HepG2 (cell line): ENCODE results near the gene RASD2. TPM values are rescaled to one million over a fixed set of nuclear protein-coding genes. Genes with fewer than 3 reads are reported as not detected.

Experiments used
- FOXC1 ChIP-seq: sonication (generic); formaldehyde crosslinking; IDR thresholded peaks from 2 replicates; pipeline ENCODE4 v1.8.0; 2022; ENCODE audit warnings: mild to moderate bottlenecking, missing genetic modification reagents, borderline replicate concordance
- IKZF5 ChIP-seq: IDR thresholded peaks from 2 replicates; pipeline ENCODE4 v1.6.1; 2018; ENCODE audit warnings: missing genetic modification reagents, mild to moderate bottlenecking, missing compliant biosample characterization
- JDP2 ChIP-seq: sonication (generic); formaldehyde crosslinking; IDR thresholded peaks from 2 replicates; pipeline ENCODE4 v1.8.1; 2022; ENCODE audit warnings: missing genetic modification reagents, borderline replicate concordance
- KLF13 ChIP-seq: sonication (generic); formaldehyde crosslinking; IDR thresholded peaks from 2 replicates; pipeline ENCODE4 v1.4.0; 2020; ENCODE audit warnings: mild to moderate bottlenecking, missing genetic modification reagents
- PCBP2 ChIP-seq: fragments of 200-400 bp; formaldehyde crosslinking; optimal IDR thresholded peaks from 2 replicates; pipeline ENCODE3; 2018; ENCODE audit warnings: low read length, low read depth; ENCODE audit not compliant: poor library complexity, severe bottlenecking
- TEAD2 ChIP-seq: sonication (generic); formaldehyde crosslinking; IDR thresholded peaks from 2 replicates; pipeline ENCODE4 v1.9.0; 2021; ENCODE audit warnings: missing genetic modification reagents
- ZBTB42 ChIP-seq: sonication (generic); formaldehyde crosslinking; IDR thresholded peaks from 2 replicates; pipeline ENCODE4 v1.5.0; 2020; ENCODE audit warnings: mild to moderate bottlenecking, missing genetic modification reagents
- ZFP36L2 ChIP-seq: sonication (generic); formaldehyde crosslinking; IDR thresholded peaks from 2 replicates; pipeline ENCODE4 v1.4.0; 2020; ENCODE audit warnings: missing genetic modification reagents
- ZNF614 ChIP-seq: IDR thresholded peaks from 2 replicates; pipeline ENCODE4 v1.6.1; 2018; ENCODE audit warnings: missing biosample characterization, missing genetic modification reagents, inconsistent platforms, borderline replicate concordance
- ZNF704 ChIP-seq: sonication (generic); formaldehyde crosslinking; IDR thresholded peaks from 2 replicates; pipeline ENCODE4 v1.8.1; 2023; ENCODE audit warnings: mild to moderate bottlenecking, inconsistent platforms, moderate library complexity, missing genetic modification reagents, borderline replicate concordance
- ZNF766 ChIP-seq: sonication (generic); formaldehyde crosslinking; IDR thresholded peaks from 2 replicates; pipeline ENCODE4 v1.5.0; 2020; ENCODE audit warnings: missing genetic modification reagents, borderline replicate concordance
- ZSCAN31 ChIP-seq: sonication (generic); formaldehyde crosslinking; IDR thresholded peaks from 2 replicates; pipeline ENCODE4 v1.5.0; 2020; ENCODE audit warnings: low read depth, mild to moderate bottlenecking, missing genetic modification reagents
- polyA plus RNA-seq, 8 experiments: library from polyadenylated mRNA; depleted of rRNA in 3 of 8; stranded (reverse) in 7 of 8; unstranded in 1 of 8; fragments of >200 nt; fragmentation: Illumina TruSeq in 4 of 8; extraction: Trizol in 4 of 8; gene quantifications; 2 replicates each; pipeline versions ENCODE4 v1.2.1 to v1.2.3, GENCODE V29; 2011 to 2016; ENCODE audit warnings: low read depth in 4 of 8, missing spikeins in 1 of 8, mixed read lengths in 1 of 8; ENCODE audit not compliant: insufficient read depth in 1 of 8
- total RNA-seq, 5 experiments: library from RNA; depleted of rRNA; stranded (reverse); fragments of >200 nt; fragmentation: Illumina TruSeq; extraction: Trizol; gene quantifications; 2 replicates each; pipeline ENCODE4 v1.2.3, GENCODE V29; 2016; ENCODE audit warnings: low read depth in 1 of 5

Gene RASD2
- total and polyA plus RNA-seq, 2 of the 13 experiments (the other 11 are each of a cell fraction or from before 2014, with no cell fraction given) = not detected

DNA sequence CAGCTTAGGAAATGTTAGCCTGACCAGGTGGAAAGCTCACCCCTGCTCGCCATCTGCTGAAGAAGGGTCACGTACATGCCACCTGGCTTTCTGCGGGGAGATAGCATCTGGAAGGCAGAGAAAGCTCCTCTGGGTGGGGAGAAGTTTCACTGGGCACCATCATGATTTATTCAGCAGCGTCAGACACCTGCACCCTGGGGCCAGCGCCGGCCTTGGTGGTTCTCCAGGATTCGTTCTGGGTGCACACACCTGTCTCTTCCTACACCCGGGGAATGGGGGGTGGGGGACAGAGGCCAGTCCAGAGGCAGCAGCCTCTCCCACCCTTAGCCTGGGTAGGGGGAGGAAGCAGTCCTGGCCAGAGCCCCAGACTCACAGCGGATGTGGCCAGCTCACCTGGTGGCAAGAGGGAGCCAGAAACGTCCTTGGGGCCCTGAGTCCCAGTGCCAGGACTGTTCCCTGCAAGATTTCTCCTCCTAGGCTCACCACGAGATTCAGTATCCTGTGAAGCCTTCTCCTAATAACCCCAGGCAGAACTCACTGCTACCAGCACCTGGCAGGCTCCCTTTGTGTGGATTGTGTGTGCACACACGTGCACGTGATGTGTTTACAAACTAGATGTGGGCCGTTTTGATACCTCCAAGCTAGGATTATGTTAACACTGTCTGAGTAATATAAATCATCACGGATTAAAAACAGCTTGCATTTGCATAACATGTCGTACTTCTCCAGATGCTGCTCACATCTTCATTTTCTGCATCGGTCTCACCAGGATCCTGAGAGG, 17.3 kb upstream of the RASD2 start (continued):
- no peak for TF ChIP-seq ZNF766 (CRISPR knock-in tag)
- TF ChIP-seq TEAD2 (CRISPR knock-in tag) = no peak
- no peak for TF ChIP-seq KLF13 (CRISPR knock-in tag)
- no peak for TF ChIP-seq IKZF5 (CRISPR knock-in tag)
- TF ChIP-seq FOXC1 (CRISPR knock-in tag) = no peak
- no peak for TF ChIP-seq ZNF614
- TF ChIP-seq ZSCAN31 (CRISPR knock-in tag) = no peak
- TF ChIP-seq ZBTB42 (CRISPR knock-in tag) = no peak
- TF ChIP-seq ZFP36L2 (CRISPR knock-in tag) = no peak
- no peak for TF ChIP-seq PCBP2
- no peak for TF ChIP-seq JDP2
- TF ChIP-seq ZNF704 (CRISPR knock-in tag) = no peak
- TF ChIP-seq, all 625 proteins: peak for 0
